Tibial nerve (tissue), 4 donors: ENCODE data around the gene JCHAIN. TPM values are rescaled to one million over a fixed set of nuclear protein-coding genes. Genes with fewer than 3 reads are reported as not detected.

ENCODE experiments used
- DNase-seq, 2 donors: peaks; one replicate each; pipeline ENCODE4 v3.0.0-alpha.2; 2019; ENCODE audit warnings: low spot score in 2 of 2
- H3K27ac ChIP-seq, 4 donors: fragments of 200-600 bp; sonication (generic) in 3 of 4; one replicate each; pipeline ENCODE4 v1.5.1; 2017 to 2019; ENCODE audit warnings: mild to moderate bottlenecking in 1 of 4
- H3K27me3 ChIP-seq, 2 donors: fragments of 200-600 bp; sonication (generic) in 1 of 2; one replicate each; pipeline versions ENCODE4 v1.5.1 to v1.6.0; 2017 to 2019
- H3K36me3 ChIP-seq, 3 donors: fragments of 200-600 bp; sonication (generic); one replicate each; pipeline ENCODE4 v1.5.1; 2018 to 2019
- H3K4me1 ChIP-seq, 4 donors: fragments of 200-600 bp; sonication (generic) in 3 of 4; one replicate each; pipeline ENCODE4 v1.5.1; 2017 to 2019
- H3K4me3 ChIP-seq, 4 donors: fragments of 200-600 bp; sonication (generic) in 3 of 4; one replicate each; pipeline ENCODE4 v1.5.1; 2017 to 2019; ENCODE audit warnings: mild to moderate bottlenecking in 1 of 4, moderate library complexity in 1 of 4
- H3K9me3 ChIP-seq, 4 donors: fragments of 200-600 bp; sonication (generic) in 3 of 4; one replicate each; pipeline ENCODE4 v1.5.1; 2017 to 2019
- CTCF ChIP-seq, 5 experiments: fragments of 200-600 bp in 3 of 5; fragments of 450-650 bp in 2 of 5; sonication (generic) in 3 of 5; IDR thresholded peaks; one replicate each; pipeline ENCODE4 v1.5.1; 2016 to 2019; ENCODE audit warnings: antibody characterized with exemption in 5 of 5, mild to moderate bottlenecking in 3 of 5, moderate library complexity in 2 of 5
- EP300 ChIP-seq, 2 donors: sonication (generic); formaldehyde crosslinking; IDR thresholded peaks; one replicate each; pipeline ENCODE4 v1.6.1; 2017; ENCODE audit warnings: antibody characterized with exemption in 2 of 2, mild to moderate bottlenecking in 1 of 2
- POLR2A ChIP-seq, 2 donors: fragments of 450-650 bp; IDR thresholded peaks; one replicate each; pipeline ENCODE4 v1.6.1; 2017; ENCODE audit warnings: antibody characterized with exemption in 2 of 2, mild to moderate bottlenecking in 2 of 2, moderate library complexity in 2 of 2
- WGBS, 2 donors: methylation state at CpG; one replicate each; pipeline ENCODE4 v1.1.5; 2018; 5-methylcytosine and 5-hydroxymethylcytosine counted together
- total RNA-seq, 4 donors: library from RNA; depleted of rRNA; stranded (reverse); fragments of >200 nt; gene quantifications; one replicate each; pipeline ENCODE4 v1.1.0, GENCODE V29; 2016

JCHAIN gene
- total RNA-seq, 4 donors from 2014 or later, result 3.1 to 17.4 (median 4.8) TPM

GRCh38 chr4:70619778-70620177 lies 46.5 kb downstream of the JCHAIN start:
- Histone ChIP-seq H3K4me3 (no peak overlapping the region), H3K36me3 (no peaks in the 10 kb centered on the region), H3K4me1 (no peaks in the 10 kb centered on the region), H3K9me3 (no peaks in the 10 kb centered on the region), H3K27ac (no peak overlapping the region), H3K27me3 (no peaks in the 10 kb centered on the region)
- TF ChIP-seq EP300 (IDR thresholded peaks at IDR 0.05), result no peak
- TF ChIP-seq POLR2A (IDR thresholded peaks at IDR 0.05), result no peak
- TF ChIP-seq CTCF (IDR thresholded peaks at IDR 0.05), result no peak
- no peak for DNase-seq
- WGBS, 2 donors, result 93 to 97% methylated on average over 2 of the region's 2 CpGs

GRCh38 chr4:70619288-70619687 lies 47.0 kb downstream of the JCHAIN start:
- no peak for DNase-seq
- no peak overlapping the region for H3K4me3 ChIP-seq
- TF ChIP-seq POLR2A (IDR thresholded peaks at IDR 0.05) (no peak), EP300 (IDR thresholded peaks at IDR 0.05) (no peak), CTCF (IDR thresholded peaks at IDR 0.05) (no peak)
- H3K36me3 ChIP-seq, result no peaks in the 10 kb centered on the region
- WGBS, 2 donors, result 82 to 85% methylated on average over 4 of the region's 4 CpGs
- no peak overlapping the region for H3K27ac ChIP-seq
- H3K9me3 ChIP-seq, result no peaks in the 10 kb centered on the region
- H3K4me1 ChIP-seq, result peaks cover 0 to 4% (median 0%) of the 10 kb centered on the region in 4 donors
- H3K27me3 ChIP-seq, result no peaks in the 10 kb centered on the region

DNA sequence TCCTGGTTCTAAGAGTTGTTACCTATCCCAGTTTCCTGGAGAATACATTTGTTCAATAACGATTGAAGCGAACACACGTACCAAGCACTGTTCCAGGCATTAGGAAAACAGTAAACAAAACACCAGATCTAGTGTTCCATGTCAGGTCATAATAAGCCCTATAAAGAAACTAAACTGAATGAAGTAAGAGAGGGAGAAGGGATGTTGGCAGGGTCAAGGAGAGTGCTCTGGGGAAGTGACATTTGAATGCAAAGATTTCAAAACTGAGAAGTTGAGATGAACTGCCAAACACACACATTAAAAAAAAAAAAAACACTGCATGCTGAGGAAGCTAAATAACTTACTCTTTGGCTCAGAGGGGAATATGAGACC lies 52.1 kb downstream of the JCHAIN start:
- Histone ChIP-seq H3K27ac (no peak overlapping the region), H3K36me3 (no peaks in the 10 kb centered on the region), H3K9me3 (no peaks in the 10 kb centered on the region), H3K4me3 (peak overlapping the region in 2 of 4 donors; percentile 19 to 27), H3K27me3 (no peaks in the 10 kb centered on the region), H3K4me1 (peaks cover 0 to 10% (median 0%) of the 10 kb centered on the region in 4 donors)
- no peak for DNase-seq
- WGBS, 2 donors, result 53 to 60% methylated on average over 3 of the region's 3 CpGs
- no peak for TF ChIP-seq POLR2A (IDR thresholded peaks at IDR 0.05)
- TF ChIP-seq EP300 (IDR thresholded peaks at IDR 0.05), result no peak
- no peak for TF ChIP-seq CTCF (IDR thresholded peaks at IDR 0.05)

DNA sequence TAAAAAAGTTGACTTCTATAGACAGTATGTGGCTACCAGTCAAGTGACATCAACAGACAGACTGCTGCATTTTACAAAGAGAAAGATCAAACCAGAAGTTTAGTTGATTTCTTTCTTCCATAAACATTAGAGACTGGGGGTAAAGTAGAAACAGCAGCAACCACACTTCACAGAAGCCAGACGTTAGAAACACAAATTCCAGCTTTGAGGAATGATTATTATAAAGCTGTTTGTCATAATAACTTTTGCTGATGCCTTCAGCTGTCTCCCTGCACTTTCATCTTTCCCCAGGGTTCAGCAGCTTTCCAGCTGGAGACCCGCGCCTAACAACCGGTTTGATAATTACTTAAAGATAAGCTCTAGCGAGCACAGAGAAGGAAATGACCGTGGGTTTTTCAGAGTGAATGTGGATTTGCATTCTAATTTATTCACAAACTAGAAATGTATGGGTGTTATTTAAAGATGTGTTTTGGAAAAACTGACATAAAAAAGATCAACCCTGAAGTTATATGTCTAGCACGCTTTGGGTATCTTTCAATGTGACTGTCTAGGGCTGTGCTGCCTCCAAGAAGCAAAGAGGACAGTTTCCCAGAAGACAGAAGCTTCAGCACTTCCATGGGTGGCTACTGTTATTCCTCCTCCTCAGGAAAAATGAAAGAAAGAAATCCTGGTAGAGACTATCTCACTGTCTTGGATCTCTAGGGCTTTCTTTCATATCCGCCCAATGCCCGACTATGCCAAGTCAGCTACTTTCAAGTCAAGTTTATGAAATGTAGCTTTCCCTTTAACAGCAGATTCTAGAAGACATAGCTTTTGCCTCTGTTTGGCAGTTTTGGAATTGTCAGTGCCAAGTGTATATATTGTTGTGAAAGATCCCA lies 52.8 kb downstream of the JCHAIN start:
- peaks cover 0 to 10% (median 0%) of the 10 kb centered on the region in 4 donors for H3K4me1 ChIP-seq
- no peak overlapping the region for H3K27ac ChIP-seq
- H3K9me3 ChIP-seq, result no peaks in the 10 kb centered on the region
- no peak for TF ChIP-seq CTCF (IDR thresholded peaks at IDR 0.05)
- no peak for TF ChIP-seq POLR2A (IDR thresholded peaks at IDR 0.05)
- no peak for TF ChIP-seq EP300 (IDR thresholded peaks at IDR 0.05)
- no peak for DNase-seq
- no peaks in the 10 kb centered on the region for H3K27me3 ChIP-seq
- no peaks in the 10 kb centered on the region for H3K36me3 ChIP-seq
- WGBS, 2 donors, result 26 to 28% methylated on average over 9 of the region's 9 CpGs
- H3K4me3 ChIP-seq, result peak overlapping the region in 3 of 4 donors; percentile 17 to 27 (median 19)

GRCh38 chr4:70608324-70608723 lies 58.0 kb downstream of the JCHAIN start:
- TF ChIP-seq POLR2A (IDR thresholded peaks at IDR 0.05) (no peak), CTCF (IDR thresholded peaks at IDR 0.05) (no peak), EP300 (IDR thresholded peaks at IDR 0.05) (no peak)
- no peak overlapping the region for H3K27ac ChIP-seq

More at GRCh38 chr4:70608324-70608723, 58.0 kb downstream of the JCHAIN start:
- Histone ChIP-seq H3K4me1 (peaks cover 0 to under 1% (median 0%) of the 10 kb centered on the region in 4 donors), H3K36me3 (no peaks in the 10 kb centered on the region), H3K27me3 (no peaks in the 10 kb centered on the region), H3K9me3 (no peaks in the 10 kb centered on the region), H3K4me3 (no peak overlapping the region)
- no peak for DNase-seq
- WGBS, 2 donors, result 82 to 85% methylated on average over 2 of the region's 2 CpGs
